OCI-LY7 (cell line): ENCODE results near the gene C15orf62. TPM values are rescaled to one million over a fixed set of nuclear protein-coding genes. Genes with fewer than 3 reads are reported as not detected.

ENCODE experiments used
- BruUV-seq: library from RNA; stranded (reverse); fragments of 400-500 nt; replicated peaks from 2 replicates; lab custom pipeline; 2021; lab: Mats Ljungman, UMichigan
- CTCF ChIA-PET: fragments of 300-600 bp; sonication (Branson Sonifier 250); formaldehyde crosslinking; loops from one replicate; lab custom pipeline; 2022; ENCODE audit warnings: antibody characterized with exemption; ENCODE audit not compliant: unreplicated experiment; lab: Charles Lee
- POLR2A ChIA-PET: fragments of 300-600 bp; sonication (Branson Sonifier 250); formaldehyde crosslinking; loops from one replicate; lab custom pipeline; 2022; ENCODE audit warnings: antibody characterized with exemption; lab: Charles Lee
- DNase-seq: peaks from one replicate; pipeline ENCODE4 v3.0.0-alpha.2; 2015; ENCODE audit warnings: low spot score
- H2AFZ ChIP-seq: fragments of 200-600 bp; sonication (generic), shearing (Covaris generic); 2 replicates; pipeline ENCODE4 v1.6.1; 2014; ENCODE audit warnings: mild to moderate bottlenecking, antibody characterized with exemption, low read length, moderate library complexity
- H3K27ac ChIP-seq: fragments of 200-600 bp; sonication (generic); 2 replicates; pipeline ENCODE4 v1.5.1; 2014; ENCODE audit warnings: mixed run types, low read depth, mild to moderate bottlenecking, moderate library complexity, low read length, inconsistent platforms; ENCODE audit not compliant: poor library complexity, severe bottlenecking
- H3K36me3 ChIP-seq: fragments of 200-600 bp; sonication (generic); 2 replicates; pipeline ENCODE4 v1.6.1; 2014; ENCODE audit warnings: mild to moderate bottlenecking, antibody characterized with exemption, low read length, moderate library complexity, mixed read lengths; ENCODE audit not compliant: insufficient read depth
- H3K4me1 ChIP-seq: fragments of 200-600 bp; sonication (generic); 2 replicates; pipeline ENCODE4 v1.5.1; 2014; ENCODE audit warnings: mild to moderate bottlenecking, low read length; ENCODE audit not compliant: insufficient read depth, poor library complexity, severe bottlenecking
- H3K4me2 ChIP-seq: fragments of 200-600 bp; sonication (generic); 2 replicates; pipeline ENCODE4 v1.6.1; 2014; ENCODE audit warnings: mild to moderate bottlenecking, low read length
- H3K4me3 ChIP-seq: fragments of 200-600 bp; sonication (generic); 2 replicates; pipeline ENCODE4 v1.5.1; 2014; ENCODE audit warnings: mild to moderate bottlenecking, low read depth, low read length; ENCODE audit not compliant: poor library complexity, severe bottlenecking
- H3K79me2 ChIP-seq: fragments of 200-600 bp; sonication (generic); 2 replicates; pipeline ENCODE4 v1.6.1; 2016; ENCODE audit warnings: low read depth, mild to moderate bottlenecking, low read length, moderate library complexity, mixed read lengths; ENCODE audit not compliant: insufficient read depth
- H3K9me2 ChIP-seq: fragments of 200-600 bp; sonication (generic); 2 replicates; pipeline ENCODE4 v1.6.1; 2016; ENCODE audit warnings: mild to moderate bottlenecking, low read length, mixed read lengths; ENCODE audit not compliant: insufficient read depth
- H3K9me3 ChIP-seq: fragments of 200-600 bp; sonication (generic); 2 replicates; pipeline ENCODE4 v1.6.1; 2014; ENCODE audit warnings: mild to moderate bottlenecking, mixed run types, low read length, mixed read lengths
- H4K20me1 ChIP-seq: fragments of 200-600 bp; sonication (generic); 2 replicates; pipeline ENCODE4 v1.6.1; 2014; ENCODE audit warnings: mild to moderate bottlenecking, antibody characterized with exemption, low read length, moderate library complexity, mixed read lengths; ENCODE audit not compliant: insufficient read depth
- CTCF ChIP-seq: fragments of 200-600 bp; sonication (generic); conservative IDR thresholded peaks from 2 replicates; pipeline ENCODE4 v1.5.1; 2014; ENCODE audit warnings: mild to moderate bottlenecking, antibody characterized with exemption, low read length, moderate library complexity, mixed read lengths
- EZH2phosphoT487 ChIP-seq: fragments of 200-600 bp; sonication (generic); IDR thresholded peaks from 2 replicates; pipeline ENCODE4 v1.6.1; 2018; ENCODE audit warnings: low read depth, borderline replicate concordance, mild to moderate bottlenecking, mixed run types, antibody characterized with exemption, low read length, moderate library complexity, mixed read lengths
- intact Hi-C: fragments of 100-400 bp; cut with micrococcal nuclease; formaldehyde crosslinking; loops from one replicate; pipeline ENCODE4 v1.10.0; 2022; ENCODE audit not compliant: unreplicated experiment
- total RNA-seq, 2 experiments: library from RNA; depleted of rRNA in 1 of 2; stranded (reverse); fragments of >200 nt in 1 of 2; shearing (Covaris generic) in 1 of 2; gene quantifications; 2 replicates each; pipeline ENCODE4 v1.2.3, GENCODE V29; 2014 to 2022

The C15orf62 gene
- total RNA-seq, 2 experiments from 2014 or later: 2.7 to 4.7 TPM

- ChIA-PET POLR2A (interaction anchor here (0.6 to 0.7 kb wide), 2 partner anchors 58 to 1358 kb away, joined by 3 to 6 read pairs; no protein-coding TSS in a partner anchor), CTCF (no interaction called here)
- H3K4me1 ChIP-seq: peaks cover 14% of the 10 kb centered on the region
- intact Hi-C loops: no loop called here
- H3K4me3 ChIP-seq: no peak overlapping the region
- H3K4me2 ChIP-seq: no peak overlapping the region
- peaks cover 16% of the 10 kb centered on the region; the same call in 1 of the 2 replicates for H3K79me2 ChIP-seq
- no peak for DNase-seq
- H4K20me1 ChIP-seq: no peaks in the 10 kb centered on the region
- H3K36me3 ChIP-seq: no peaks in the 10 kb centered on the region
- TF ChIP-seq EZH2phosphoT487 (no peak), CTCF (peak; percentile 55)
- no peak overlapping the region for H3K27ac ChIP-seq
- no peaks in the 10 kb centered on the region for H3K9me3 ChIP-seq
- no peaks in the 10 kb centered on the region for H3K9me2 ChIP-seq
- H2AFZ ChIP-seq: no peak overlapping the region
- no TSS peak for BruUV-seq
These were observed 33.9 kb downstream of the C15orf62 start for GRCh38 chr15:40803688-40804087.

GRCh38 chr15:40806672-40807027 is 36.9 kb downstream of the C15orf62 start:
- Histone ChIP-seq H3K27ac (peak overlapping the region; percentile 76), H3K36me3 (peaks cover 5% of the 10 kb centered on the region; the same call in 1 of the 2 replicates), H3K9me3 (no peaks in the 10 kb centered on the region), H3K4me3 (peak overlapping the region; percentile 78), H3K4me1 (peaks cover 19% of the 10 kb centered on the region), H3K79me2 (peaks cover 16% of the 10 kb centered on the region; the same call in 1 of the 2 replicates), H2AFZ (peak overlapping the region; percentile 97), H4K20me1 (no peaks in the 10 kb centered on the region), H3K9me2 (no peaks in the 10 kb centered on the region), H3K4me2 (peak overlapping the region; percentile 92)
- TSS peak; percentile 87 for BruUV-seq
- no peak for DNase-seq
- no peak for TF ChIP-seq EZH2phosphoT487
- TF ChIP-seq CTCF: no peak
- CTCF ChIA-PET: interaction anchor here (1.1 kb wide), 2 partner anchors 24 to 372 kb away, joined by 3 to 5 read pairs; no protein-coding TSS in a partner anchor
- intact Hi-C loops: loop anchor here (1.0 to 2.0 kb wide), 3 partner anchors 38 to 89 kb away; partner anchors contain the start of genes C15orf62 and RMDN3
- POLR2A ChIA-PET: interaction anchor here (0.5 to 1.3 kb wide), 4 partner anchors 10 to 112 kb away, joined by 3 to 4 read pairs (median 4); no protein-coding TSS in a partner anchor
